ENCODE measurements around the gene PIAS1.
"Not testable (repeated sequence)": the region's sequence is repeated elsewhere in the genome, so short reads cannot be mapped to it uniquely, and the experiment has no call there.

PIAS1 gene

GRCh38 chr15:68225442-68225841, 171.3 kb downstream of the PIAS1 start:
- H3K27me3 ChIP-seq (ENCODE audit: control insufficient read depth in 1 of 2, insufficient read depth in 1 of 2, low read length in 2 of 2); H4K91ac ChIP-seq (ENCODE audit: low read length); H3K9me3 ChIP-seq (ENCODE audit: control insufficient read depth, low read length); H3K4me2 ChIP-seq (ENCODE audit: low read length, poor library complexity, severe bottlenecking); H3K9ac ChIP-seq (ENCODE audit: low read length); H3K4ac ChIP-seq (ENCODE audit: low read depth in 1 of 2, low read length in 2 of 2); H3K18ac ChIP-seq (ENCODE audit: low read depth in 1 of 2, low read length in 2 of 2); H3K23ac ChIP-seq (ENCODE audit: low read length in 2 of 2); H2BK12ac ChIP-seq (ENCODE audit: low read length in 2 of 2); H3K27ac ChIP-seq (ENCODE audit: low read length, poor library complexity, severe bottlenecking); H4K8ac ChIP-seq (ENCODE audit: low read length); H2BK15ac ChIP-seq (ENCODE audit: low read depth, poor library complexity, severe bottlenecking); DNase-seq; H2BK5ac ChIP-seq (ENCODE audit: low read depth, low read length, poor library complexity, severe bottlenecking); H3K4me3 ChIP-seq (ENCODE audit: insufficient read depth in 1 of 2, low read depth in 1 of 2, low read length in 2 of 2); H3K14ac ChIP-seq (ENCODE audit: low read length in 2 of 2); H2BK120ac ChIP-seq (ENCODE audit: low read depth, low read length); H2AFZ ChIP-seq (ENCODE audit: low read depth, low read length); H3K36me3 ChIP-seq (ENCODE audit: control insufficient read depth in 1 of 2, insufficient read depth in 2 of 2, low read depth in 1 of 2, low read length in 2 of 2); H2AK5ac ChIP-seq (ENCODE audit: low read length, severe bottlenecking): not testable (repeated sequence)
- WGBS: 100% methylated on average over 2 of the region's 4 CpGs
- Histone ChIP-seq H3K79me1 (replicated peaks; ENCODE audit: low read length, poor library complexity, severe bottlenecking) (peaks cover 17% of the 10 kb centered on the region), H3K4me1 (ENCODE audit: control insufficient read depth, insufficient read depth, low read depth, low read length) (peaks cover 22% of the 10 kb centered on the region)

GRCh38 chr15:68227643-68228142, 173.6 kb downstream of the PIAS1 start:
- Histone ChIP-seq H3K27ac (ENCODE audit: low read length, poor library complexity, severe bottlenecking) (no peak overlapping the region), H3K4me3 (ENCODE audit: insufficient read depth in 1 of 2, low read depth in 1 of 2, low read length in 2 of 2) (peak overlapping the region in 1 of 2 experiments; percentile 93), H2BK120ac (ENCODE audit: low read depth, low read length) (no peak overlapping the region), H3K9me3 (ENCODE audit: control insufficient read depth, low read length) (no peaks in the 10 kb centered on the region), H2BK15ac (ENCODE audit: low read depth, poor library complexity, severe bottlenecking) (peak overlapping the region; percentile 12), H2AK5ac (ENCODE audit: low read length, severe bottlenecking) (no peak overlapping the region), H2BK5ac (ENCODE audit: low read depth, low read length, poor library complexity, severe bottlenecking) (no peak overlapping the region), H3K18ac (ENCODE audit: low read depth in 1 of 2, low read length in 2 of 2) (no peak overlapping the region), H3K4ac (ENCODE audit: low read depth in 1 of 2, low read length in 2 of 2) (peak overlapping the region in 1 of 2 experiments; percentile 5), H2BK12ac (ENCODE audit: low read length in 2 of 2) (no peak overlapping the region), H3K14ac (ENCODE audit: low read length in 2 of 2) (no peak overlapping the region), H3K4me1 (ENCODE audit: control insufficient read depth, insufficient read depth, low read depth, low read length) (peaks cover 24% of the 10 kb centered on the region), H3K9ac (ENCODE audit: low read length) (peak overlapping the region; percentile 92), H4K8ac (ENCODE audit: low read length) (no peak overlapping the region), H3K4me2 (ENCODE audit: low read length, poor library complexity, severe bottlenecking) (no peak overlapping the region), H3K27me3 (ENCODE audit: control insufficient read depth in 1 of 2, insufficient read depth in 1 of 2, low read length in 2 of 2) (no peaks in the 10 kb centered on the region), H3K36me3 (ENCODE audit: control insufficient read depth in 1 of 2, insufficient read depth in 2 of 2, low read depth in 1 of 2, low read length in 2 of 2) (no peaks in the 10 kb centered on the region), H3K23ac (ENCODE audit: low read length in 2 of 2) (peak overlapping the region in 1 of 2 experiments; percentile 19), H4K91ac (ENCODE audit: low read length) (no peak overlapping the region), H3K79me1 (replicated peaks; ENCODE audit: low read length, poor library complexity, severe bottlenecking) (peaks cover 15% of the 10 kb centered on the region), H2AFZ (ENCODE audit: low read depth, low read length) (no peak overlapping the region)
- no peak for DNase-seq
- 95% methylated on average over 9 of the region's 9 CpGs for WGBS

GRCh38 chr15:68228143-68228970, 174.2 kb downstream of the PIAS1 start:
- peak overlapping the region; percentile 83 to 93 for H3K4me3 ChIP-seq (ENCODE audit: insufficient read depth in 1 of 2, low read depth in 1 of 2, low read length in 2 of 2)
- H3K4ac ChIP-seq (ENCODE audit: low read depth in 1 of 2, low read length in 2 of 2): peak overlapping the region; percentile 5 to 76
- no peaks in the 10 kb centered on the region for H3K9me3 ChIP-seq (ENCODE audit: control insufficient read depth, low read length)
- H3K4me1 ChIP-seq (ENCODE audit: control insufficient read depth, insufficient read depth, low read depth, low read length): peaks cover 24% of the 10 kb centered on the region
- H3K27ac ChIP-seq (ENCODE audit: low read length, poor library complexity, severe bottlenecking): no peak overlapping the region
- peak overlapping the region; percentile 97 for H3K4me2 ChIP-seq (ENCODE audit: low read length, poor library complexity, severe bottlenecking)
- WGBS: 35% methylated on average over 25 of the region's 25 CpGs
- H3K14ac ChIP-seq (ENCODE audit: low read length in 2 of 2): peak overlapping the region in 1 of 2 experiments; percentile 85
- peak overlapping the region; percentile 92 for H3K9ac ChIP-seq (ENCODE audit: low read length)
- H4K8ac ChIP-seq (ENCODE audit: low read length): no peak overlapping the region
- no peak overlapping the region for H2AK5ac ChIP-seq (ENCODE audit: low read length, severe bottlenecking)
- no peak overlapping the region for H2BK5ac ChIP-seq (ENCODE audit: low read depth, low read length, poor library complexity, severe bottlenecking)
- H2BK12ac ChIP-seq (ENCODE audit: low read length in 2 of 2): no peak overlapping the region
- DNase-seq: peak; percentile 36
- H3K79me1 ChIP-seq (replicated peaks; ENCODE audit: low read length, poor library complexity, severe bottlenecking): peaks cover 12% of the 10 kb centered on the region
- no peak overlapping the region for H2AFZ ChIP-seq (ENCODE audit: low read depth, low read length)
- H3K27me3 ChIP-seq (ENCODE audit: control insufficient read depth in 1 of 2, insufficient read depth in 1 of 2, low read length in 2 of 2): no peaks in the 10 kb centered on the region
- no peak overlapping the region for H2BK120ac ChIP-seq (ENCODE audit: low read depth, low read length)
- peak overlapping the region in 1 of 2 experiments; percentile 90 for H3K23ac ChIP-seq (ENCODE audit: low read length in 2 of 2)
- no peak overlapping the region for H4K91ac ChIP-seq (ENCODE audit: low read length)
- no peaks in the 10 kb centered on the region for H3K36me3 ChIP-seq (ENCODE audit: control insufficient read depth in 1 of 2, insufficient read depth in 2 of 2, low read depth in 1 of 2, low read length in 2 of 2)
- no peak overlapping the region for H2BK15ac ChIP-seq (ENCODE audit: low read depth, poor library complexity, severe bottlenecking)
- peak overlapping the region; percentile 16 to 93 for H3K18ac ChIP-seq (ENCODE audit: low read depth in 1 of 2, low read length in 2 of 2)

DNA sequence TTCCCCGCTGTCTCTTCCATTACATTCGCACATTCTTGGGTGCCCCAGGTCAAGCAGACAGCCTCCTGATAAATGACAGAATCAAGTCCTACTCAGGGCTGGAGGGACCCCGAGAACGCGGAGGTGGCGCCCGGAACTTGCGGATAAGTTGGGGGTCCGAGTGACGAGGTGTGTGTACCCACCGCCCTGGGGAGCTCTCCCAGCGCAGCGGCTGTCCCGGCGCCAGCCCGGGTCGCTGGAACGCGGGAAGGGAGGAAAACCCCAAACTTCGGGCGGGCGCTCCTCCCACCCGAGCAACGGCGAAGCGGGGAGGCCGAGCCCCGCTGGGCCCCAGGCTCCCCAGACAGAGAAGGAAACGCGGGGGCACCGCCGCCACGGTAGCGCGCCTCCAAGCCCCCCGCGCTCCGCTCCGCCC, 174.9 kb downstream of the PIAS1 start:
- peak overlapping the region in 1 of 2 experiments; percentile 35 for H2BK12ac ChIP-seq (ENCODE audit: low read length in 2 of 2)
- peak overlapping the region; percentile 90 for H2AFZ ChIP-seq (ENCODE audit: low read depth, low read length)
- no peaks in the 10 kb centered on the region for H3K9me3 ChIP-seq (ENCODE audit: control insufficient read depth, low read length)
- no peak overlapping the region for H3K27ac ChIP-seq (ENCODE audit: low read length, poor library complexity, severe bottlenecking)
- H3K4me3 ChIP-seq (ENCODE audit: insufficient read depth in 1 of 2, low read depth in 1 of 2, low read length in 2 of 2): peak overlapping the region; percentile 83 to 93
- H3K79me1 ChIP-seq (replicated peaks; ENCODE audit: low read length, poor library complexity, severe bottlenecking): peaks cover 10% of the 10 kb centered on the region
- H3K23ac ChIP-seq (ENCODE audit: low read length in 2 of 2): peak overlapping the region in 1 of 2 experiments; percentile 90
- no peaks in the 10 kb centered on the region for H3K36me3 ChIP-seq (ENCODE audit: control insufficient read depth in 1 of 2, insufficient read depth in 2 of 2, low read depth in 1 of 2, low read length in 2 of 2)
- H3K27me3 ChIP-seq (ENCODE audit: control insufficient read depth in 1 of 2, insufficient read depth in 1 of 2, low read length in 2 of 2): no peaks in the 10 kb centered on the region
- no peak overlapping the region for H2AK5ac ChIP-seq (ENCODE audit: low read length, severe bottlenecking)
- peak overlapping the region; percentile 74 for H4K8ac ChIP-seq (ENCODE audit: low read length)
- no peak for DNase-seq
- H3K14ac ChIP-seq (ENCODE audit: low read length in 2 of 2): peak overlapping the region in 1 of 2 experiments; percentile 85
- peaks cover 24% of the 10 kb centered on the region for H3K4me1 ChIP-seq (ENCODE audit: control insufficient read depth, insufficient read depth, low read depth, low read length)
- H3K4me2 ChIP-seq (ENCODE audit: low read length, poor library complexity, severe bottlenecking): peak overlapping the region; percentile 97
- H4K91ac ChIP-seq (ENCODE audit: low read length): peak overlapping the region; percentile 65
- H3K18ac ChIP-seq (ENCODE audit: low read depth in 1 of 2, low read length in 2 of 2): peak overlapping the region; percentile 46 to 93
- H2BK15ac ChIP-seq (ENCODE audit: low read depth, poor library complexity, severe bottlenecking): peak overlapping the region; percentile 82
- WGBS: 0% methylated on average over 29 of the region's 39 CpGs
- H2BK5ac ChIP-seq (ENCODE audit: low read depth, low read length, poor library complexity, severe bottlenecking): peak overlapping the region; percentile 8
- H3K9ac ChIP-seq (ENCODE audit: low read length): peak overlapping the region; percentile 92
- peak overlapping the region; percentile 69 for H2BK120ac ChIP-seq (ENCODE audit: low read depth, low read length)
- peak overlapping the region; percentile 76 to 88 for H3K4ac ChIP-seq (ENCODE audit: low read depth in 1 of 2, low read length in 2 of 2)

All from mesenchymal stem cell (in vitro differentiated cells and primary cell).